Activated T-helper 1 cell treated with Interleukin-2 at 50 U/mL for 16 hours (primary cell): ENCODE data around the gene BCKDHB.

Experiments
- DNase-seq: peaks from one replicate; pipeline ENCODE4 v3.0.0-alpha.2; 2020; ENCODE audit warnings: low read depth

Gene BCKDHB

GRCh38 chr6:80151635-80152034, 45.2 kb downstream of the BCKDHB start:
- no peak for DNase-seq

- DNase-seq: no peak
Observed at GRCh38 chr6:80154160-80154559, 47.7 kb downstream of the BCKDHB start.

GRCh38 chr6:80156221-80156620, 49.8 kb downstream of the BCKDHB start:
- DNase-seq: no peak

DNA sequence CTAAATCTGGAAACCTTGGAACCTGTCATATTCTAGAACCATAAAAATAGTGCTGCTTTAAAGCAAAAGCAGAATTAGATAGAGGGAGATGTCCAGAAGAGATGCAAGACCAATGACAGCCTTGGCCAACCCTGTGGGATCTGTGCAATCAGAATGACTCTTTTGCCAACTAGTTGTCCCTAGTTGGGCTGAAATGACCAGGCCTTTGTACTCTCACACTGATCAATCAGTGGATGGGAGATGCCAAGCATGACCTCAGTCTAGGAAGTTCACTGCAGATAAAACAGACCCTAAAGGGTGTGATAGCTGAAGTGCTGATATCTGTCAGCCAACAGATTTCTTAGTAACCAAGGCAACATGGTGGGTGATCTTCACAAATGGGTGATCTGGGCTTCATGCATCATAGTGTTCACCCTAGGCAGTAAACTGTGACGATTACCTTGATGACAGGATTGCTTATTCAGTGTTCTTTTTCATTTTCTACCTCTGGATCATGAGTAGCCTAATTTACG, 52.1 kb downstream of the BCKDHB start:
- DNase-seq: no peak

DNA sequence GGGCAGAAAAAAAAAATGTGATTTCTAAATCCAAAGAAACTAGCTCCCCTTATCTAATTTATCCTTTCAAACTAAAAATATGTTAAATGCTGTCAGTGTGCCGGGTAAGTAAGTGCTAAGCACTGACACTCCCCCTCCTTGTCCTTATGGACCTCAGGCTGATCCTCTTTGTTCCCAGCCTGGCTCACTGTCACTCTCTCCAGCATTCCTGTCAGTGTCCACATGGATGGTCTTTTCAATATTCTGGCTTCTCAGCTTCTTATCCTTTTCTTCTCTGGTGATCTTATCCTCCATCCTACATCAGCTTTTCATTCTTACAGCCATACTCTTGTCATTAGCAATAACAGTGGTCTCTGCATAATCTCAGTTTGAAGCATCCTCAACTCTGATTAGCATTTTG, 55.0 kb downstream of the BCKDHB start:
- no peak for DNase-seq

GRCh38 chr6:80163754-80164187, 57.3 kb downstream of the BCKDHB start:
- DNase-seq: no peak

DNA sequence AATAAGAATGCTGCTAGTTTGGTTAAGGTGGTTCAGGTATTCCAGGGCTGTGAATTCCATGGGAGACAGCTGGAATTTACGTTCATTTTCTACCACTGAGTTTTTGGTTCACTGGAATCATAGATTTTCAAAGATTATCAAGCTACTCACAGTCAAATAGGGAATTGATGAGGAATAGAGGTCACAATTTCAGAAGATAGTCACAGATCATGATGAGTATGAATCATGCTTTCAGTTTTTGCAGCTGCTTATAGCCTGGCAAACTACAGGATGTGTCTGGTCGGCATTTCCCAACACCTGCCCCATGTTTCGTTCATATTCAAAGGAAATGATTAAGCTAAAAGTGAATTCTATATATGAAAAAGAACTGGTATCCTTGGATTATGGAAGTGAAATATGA, 58.7 kb downstream of the BCKDHB start:
- no peak for DNase-seq

DNA sequence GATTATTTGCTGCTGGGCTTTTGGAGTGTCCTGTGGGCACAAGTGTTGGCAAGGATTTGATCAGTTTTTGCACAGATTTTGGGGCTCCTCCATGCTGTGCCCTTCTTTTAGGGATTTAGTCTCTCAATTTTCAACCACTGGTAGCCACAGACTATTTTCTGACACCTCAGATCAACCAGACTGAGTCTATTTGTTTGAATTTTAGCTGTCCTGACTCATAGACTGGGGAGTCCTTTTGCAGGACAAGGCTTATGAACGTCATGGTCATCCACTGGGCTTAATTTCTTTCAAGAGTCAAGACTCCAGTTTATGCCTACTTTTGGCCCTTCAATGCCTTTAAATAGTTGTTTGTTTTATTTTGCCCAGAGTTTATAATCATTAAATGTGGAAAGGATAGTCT, 59.3 kb downstream of the BCKDHB start:
- DNase-seq: no peak

DNA sequence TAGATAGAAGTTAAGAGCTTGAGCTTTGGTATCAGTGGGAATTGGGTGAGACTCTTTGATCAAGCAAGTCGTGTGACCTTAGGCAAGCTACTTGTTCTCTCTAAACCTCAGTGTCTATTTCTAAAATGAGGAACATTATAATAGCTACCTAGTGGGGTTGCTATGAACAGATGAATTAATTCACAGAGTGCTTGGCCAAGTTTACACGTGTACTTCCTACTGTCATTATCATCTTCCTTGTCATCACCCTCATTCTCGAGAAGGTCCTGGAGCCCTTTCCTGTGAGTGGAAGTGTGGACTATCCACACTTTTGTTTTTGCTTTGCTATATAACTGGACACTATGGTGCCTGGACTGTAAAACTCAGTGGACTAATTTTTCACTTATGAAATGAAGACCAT, 64.0 kb downstream of the BCKDHB start:
- DNase-seq: no peak

GRCh38 chr6:80173411-80173810, 66.9 kb downstream of the BCKDHB start:
- no peak for DNase-seq

GRCh38 chr6:80174900-80175572, 68.6 kb downstream of the BCKDHB start:
- DNase-seq: no peak

DNA sequence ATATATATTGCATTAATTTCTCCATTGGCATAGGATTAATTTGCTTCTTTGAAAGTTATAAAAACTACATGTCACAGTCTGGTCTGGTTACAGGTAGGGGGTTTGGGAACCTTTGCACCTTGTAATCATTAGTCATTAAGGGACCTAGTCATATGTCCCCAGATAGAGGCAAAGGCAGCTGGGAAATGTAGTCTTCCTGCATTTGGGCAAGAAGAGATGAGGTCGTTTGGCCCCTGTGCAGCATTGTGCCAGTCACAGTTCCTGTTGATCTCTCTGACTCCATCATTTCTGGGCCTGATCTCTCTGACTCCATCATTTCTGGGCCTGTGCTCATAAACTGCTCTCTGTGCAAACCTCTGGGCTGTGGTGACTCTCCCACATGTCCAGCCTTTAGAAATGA, 73.2 kb downstream of the BCKDHB start:
- no peak for DNase-seq

GRCh38 chr6:80181352-80182081, 75.0 kb downstream of the BCKDHB start:
- DNase-seq: no peak

- no peak for DNase-seq
Observed at GRCh38 chr6:80182308-80182707, 75.8 kb downstream of the BCKDHB start.

DNA sequence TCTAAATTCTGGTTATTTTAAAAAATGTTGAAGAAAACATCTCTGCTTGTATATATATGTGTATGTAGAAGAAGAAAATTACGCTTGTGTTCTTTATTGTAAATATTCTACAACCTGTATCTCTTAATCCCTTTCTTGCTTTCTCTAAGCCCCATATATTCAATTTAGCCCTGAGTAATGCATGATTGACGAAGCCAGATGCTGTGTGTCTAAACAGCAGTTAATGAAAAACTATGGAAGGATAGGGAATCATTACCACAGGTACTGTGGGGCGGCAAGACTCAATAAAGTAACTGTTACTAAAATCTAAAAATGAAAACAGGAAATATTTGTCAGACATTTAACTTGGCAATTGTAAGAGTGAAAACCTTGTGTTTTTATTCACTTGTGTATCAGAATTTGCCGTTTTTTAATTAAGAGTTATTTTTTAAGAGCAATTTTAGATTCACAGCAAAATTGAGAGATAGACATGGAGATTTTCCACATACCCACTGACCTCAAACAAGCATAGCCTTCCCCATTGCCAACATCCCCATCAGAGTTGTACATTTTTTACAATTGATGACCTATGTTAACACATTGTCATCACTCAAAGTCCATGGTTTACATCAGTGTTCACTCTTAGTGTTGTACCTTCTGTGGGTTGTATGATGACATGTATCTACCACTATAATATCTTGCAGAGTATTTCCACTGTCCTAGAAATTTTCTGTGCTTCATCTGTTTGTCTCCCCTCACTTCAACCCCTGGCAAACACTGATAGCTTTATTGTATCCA, 76.7 kb downstream of the BCKDHB start:
- DNase-seq: no peak

- no peak for DNase-seq
Observed at GRCh38 chr6:80185492-80185891, 79.0 kb downstream of the BCKDHB start.

- DNase-seq: no peak
Observed at GRCh38 chr6:80186082-80186481, 79.6 kb downstream of the BCKDHB start.

DNA sequence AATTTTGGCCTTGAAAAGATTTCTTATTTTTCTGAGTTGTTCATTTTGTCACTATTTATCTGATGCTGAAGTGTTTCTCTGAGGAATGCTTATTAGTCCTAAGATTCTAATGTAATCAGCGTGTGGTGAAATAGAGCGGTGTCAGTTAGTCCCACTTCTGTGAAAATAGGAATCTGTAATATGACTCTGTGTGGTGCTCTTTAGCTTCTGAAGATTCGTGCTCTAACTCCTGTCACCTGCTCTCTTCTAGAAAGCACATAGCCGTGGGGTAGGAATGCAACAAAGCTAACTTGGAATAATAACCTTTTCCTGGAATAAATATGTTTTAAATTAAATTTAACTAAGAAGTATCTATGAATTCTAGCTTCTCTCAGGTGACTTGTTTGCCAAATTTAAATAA, 90.4 kb downstream of the BCKDHB start:
- no peak for DNase-seq

GRCh38 chr6:80197474-80197873, 91.0 kb downstream of the BCKDHB start:
- no peak for DNase-seq

DNA sequence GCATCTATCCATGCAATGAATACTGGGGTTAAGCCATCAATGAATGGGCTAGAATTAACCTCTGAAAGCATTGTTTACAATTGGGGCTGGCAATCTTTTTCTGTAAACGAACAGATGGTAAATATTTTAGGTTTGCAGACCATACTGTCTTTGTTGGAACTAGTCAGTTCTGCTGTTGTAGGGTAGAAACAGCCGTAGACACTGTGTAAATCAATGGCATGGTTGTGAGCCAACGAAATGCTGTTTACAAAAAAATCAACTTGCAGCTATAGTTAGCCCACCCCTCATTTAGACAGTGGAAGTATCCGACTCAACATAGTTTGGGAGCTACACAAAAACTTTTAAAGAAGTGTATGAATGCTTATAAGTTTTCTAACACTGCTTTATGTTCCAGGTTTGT, 91.5 kb downstream of the BCKDHB start:
- no peak for DNase-seq

DNA sequence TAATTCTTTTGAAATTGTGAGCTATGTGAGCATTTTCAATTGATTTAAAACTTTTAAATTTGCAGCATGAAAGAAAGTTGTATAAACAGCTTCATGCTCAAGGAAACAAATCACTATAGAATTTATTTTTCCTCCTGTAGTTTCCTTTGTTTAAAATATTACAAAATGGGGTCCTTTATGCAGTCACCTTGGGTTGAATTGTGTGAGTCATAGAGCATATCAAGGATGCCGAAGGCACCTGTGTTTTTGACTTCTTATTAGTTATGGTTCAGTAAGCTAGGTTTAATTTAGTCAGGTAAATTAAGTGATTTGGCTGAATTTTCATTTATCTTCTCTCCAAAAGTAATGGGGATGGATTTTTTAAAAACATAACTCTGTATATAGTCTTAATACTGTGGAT, 96.8 kb downstream of the BCKDHB start:
- no peak for DNase-seq

DNA sequence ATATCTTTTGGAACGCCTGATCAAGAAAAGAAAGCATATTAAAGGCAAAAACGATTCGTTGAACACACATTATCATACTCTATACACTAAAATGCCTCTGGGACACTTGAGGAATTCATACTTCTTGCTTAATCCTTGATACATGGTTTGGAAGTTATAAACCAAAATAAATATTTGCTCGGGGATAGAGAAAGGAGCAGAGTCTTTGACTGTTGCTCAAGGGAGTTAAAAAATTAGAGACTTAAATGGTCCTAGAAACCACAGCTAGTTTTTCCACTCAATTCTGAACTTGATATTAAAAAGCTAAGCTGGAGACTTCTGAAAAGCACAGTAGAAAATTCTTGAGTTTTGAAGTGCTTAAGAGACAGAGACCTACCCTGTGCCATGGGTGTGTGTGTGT, 98.9 kb downstream of the BCKDHB start:
- DNase-seq: no peak

DNA sequence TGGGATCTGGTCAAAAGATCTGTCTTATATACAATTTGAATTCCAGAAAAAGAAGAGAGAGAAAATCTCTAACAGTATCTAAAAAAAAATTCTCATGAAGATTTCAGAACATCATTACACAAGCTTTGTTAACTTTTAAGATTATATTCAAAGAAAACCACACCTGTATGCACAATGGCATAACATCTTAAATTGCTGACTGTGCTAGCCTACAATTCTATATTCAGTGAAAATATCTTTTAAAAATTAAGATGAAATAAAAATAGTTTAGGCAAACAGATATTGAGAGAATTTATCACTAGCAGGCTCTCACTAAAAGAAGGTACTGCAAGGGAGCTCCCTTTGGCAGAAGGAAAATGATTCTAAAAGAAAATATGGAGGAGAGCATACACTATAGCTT, 100.3 kb downstream of the BCKDHB start:
- no peak for DNase-seq
